Skin epidermis (tissue), 12 donors: ENCODE data around the gene OSBPL6.

Experiments
- H3K27ac ChIP-seq, 21 experiments: fragments of 200-600 bp; sonication (generic) in 11 of 21; one replicate each; pipeline ENCODE4 v1.5.0; 2020; ENCODE audit warnings: mild to moderate bottlenecking in 3 of 21, inconsistent platforms in 2 of 21, moderate library complexity in 2 of 21
- H3K4me3 ChIP-seq, 7 experiments: fragments of 200-600 bp; sonication (generic) in 2 of 7; one replicate each; pipeline ENCODE4 v1.5.0; 2020; ENCODE audit warnings: inconsistent platforms in 2 of 7, mild to moderate bottlenecking in 2 of 7, moderate library complexity in 1 of 7

The OSBPL6 gene

GRCh38 chr2:178233428-178233827 is 39.1 kb downstream of the OSBPL6 start:
- H3K27ac ChIP-seq = no peak overlapping the region

GRCh38 chr2:178234648-178235047 is 40.3 kb downstream of the OSBPL6 start:
- no peak overlapping the region for H3K27ac ChIP-seq
- no peak overlapping the region for H3K4me3 ChIP-seq

More at GRCh38 chr2:178233428-178233827, 39.1 kb downstream of the OSBPL6 start:
- H3K4me3 ChIP-seq = no peak overlapping the region

GRCh38 chr2:178237488-178238153 is 43.3 kb downstream of the OSBPL6 start:
- H3K4me3 ChIP-seq = no peak overlapping the region
- no peak overlapping the region for H3K27ac ChIP-seq

GRCh38 chr2:178238154-178238521 is 43.8 kb downstream of the OSBPL6 start:
- Histone ChIP-seq H3K27ac (no peak overlapping the region), H3K4me3 (no peak overlapping the region)

- no peak overlapping the region for H3K4me3 ChIP-seq
- no peak overlapping the region for H3K27ac ChIP-seq
These were observed 44.4 kb downstream of the OSBPL6 start for GRCh38 chr2:178238750-178239149.

- Histone ChIP-seq H3K27ac (no peak overlapping the region), H3K4me3 (no peak overlapping the region)
These were observed 47.7 kb downstream of the OSBPL6 start for GRCh38 chr2:178241844-178242551.

DNA sequence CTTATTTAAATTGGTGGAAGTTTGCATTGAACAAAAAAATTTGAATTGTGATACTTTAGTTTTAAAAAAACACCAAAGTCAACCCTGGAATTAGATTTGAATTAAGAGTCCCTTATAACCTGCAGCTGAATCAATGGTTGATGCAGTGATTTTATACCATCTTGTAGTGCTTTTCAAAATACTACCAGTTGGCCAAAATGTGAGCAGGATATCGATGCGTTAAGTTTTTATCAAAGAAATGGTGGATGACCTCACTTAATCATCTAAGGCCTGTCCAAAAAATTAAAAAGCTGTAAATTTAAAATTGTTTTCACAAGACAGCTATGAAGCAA is 48.2 kb downstream of the OSBPL6 start:
- H3K4me3 ChIP-seq = no peak overlapping the region
- no peak overlapping the region for H3K27ac ChIP-seq

- Histone ChIP-seq H3K4me3 (no peak overlapping the region), H3K27ac (no peak overlapping the region)
These were observed 49.6 kb downstream of the OSBPL6 start for GRCh38 chr2:178243961-178244360.

GRCh38 chr2:178244777-178245176 is 50.5 kb downstream of the OSBPL6 start:
- H3K4me3 ChIP-seq = no peak overlapping the region
- no peak overlapping the region for H3K27ac ChIP-seq

DNA sequence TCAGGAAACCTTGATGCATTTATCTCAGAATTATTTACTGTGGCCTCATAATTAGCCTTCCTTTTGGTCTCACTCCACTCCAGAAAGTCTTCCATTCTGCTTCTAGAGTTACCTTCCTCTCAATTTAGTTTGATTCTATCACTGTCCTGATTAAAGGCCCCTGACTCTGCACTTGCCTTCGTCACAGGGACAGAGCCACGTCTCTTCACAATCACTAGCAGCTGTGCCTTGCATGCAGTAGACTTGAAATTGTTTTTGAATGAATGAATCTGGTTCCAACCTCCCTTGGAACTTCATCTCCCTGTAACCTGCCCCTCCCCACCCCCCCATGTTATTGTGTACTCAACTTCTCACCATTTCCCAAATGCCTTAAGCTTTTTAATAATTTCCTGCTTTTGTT is 52.4 kb downstream of the OSBPL6 start:
- H3K27ac ChIP-seq = no peak overlapping the region
- H3K4me3 ChIP-seq = no peak overlapping the region

- no peak overlapping the region for H3K27ac ChIP-seq
- no peak overlapping the region for H3K4me3 ChIP-seq
These were observed 52.9 kb downstream of the OSBPL6 start for GRCh38 chr2:178247250-178247649.

DNA sequence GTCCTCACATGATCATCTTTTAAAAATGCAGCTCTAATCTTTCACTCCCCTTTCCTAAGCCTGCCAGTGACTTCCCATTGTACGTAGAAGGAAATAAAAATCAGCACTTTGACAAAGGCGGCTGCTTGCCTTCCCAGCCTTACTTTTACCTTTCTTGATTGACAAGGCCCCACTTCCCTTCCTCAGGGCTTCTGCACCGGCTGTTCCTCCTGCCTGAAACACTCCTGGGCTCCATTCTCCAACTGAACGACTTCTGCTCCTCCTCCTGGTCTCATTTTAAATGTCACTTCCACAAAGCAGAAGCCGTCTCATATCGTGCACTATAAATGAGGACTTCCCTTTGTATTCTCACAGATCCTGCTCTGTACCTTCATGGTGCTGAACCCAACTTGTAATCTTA is 56.1 kb downstream of the OSBPL6 start:
- Histone ChIP-seq H3K4me3 (no peak overlapping the region), H3K27ac (no peak overlapping the region)

- Histone ChIP-seq H3K4me3 (no peak overlapping the region), H3K27ac (no peak overlapping the region)
These were observed 57.0 kb downstream of the OSBPL6 start for GRCh38 chr2:178251151-178251955.

GRCh38 chr2:178256382-178257042 is 62.2 kb downstream of the OSBPL6 start:
- Histone ChIP-seq H3K27ac (no peak overlapping the region), H3K4me3 (no peak overlapping the region)

DNA sequence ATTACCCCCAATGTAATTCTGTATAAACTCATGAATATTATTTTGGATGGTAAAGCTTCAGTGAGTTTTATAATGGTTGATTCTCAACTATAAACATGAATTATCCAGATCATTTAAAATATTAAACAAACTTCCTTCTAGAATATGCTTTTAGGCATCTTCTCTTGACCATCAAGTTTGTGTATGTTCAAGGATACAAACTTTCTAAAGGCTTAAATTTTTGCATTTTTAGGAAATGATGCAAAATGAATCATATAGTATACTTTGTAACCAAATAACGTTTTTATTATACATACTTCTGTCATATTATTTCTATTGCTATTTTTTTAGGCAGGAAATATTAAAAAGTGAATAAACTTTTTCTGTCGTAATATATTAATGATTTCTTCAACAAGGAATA is 62.8 kb downstream of the OSBPL6 start:
- Histone ChIP-seq H3K27ac (no peak overlapping the region), H3K4me3 (no peak overlapping the region)

- no peak overlapping the region for H3K27ac ChIP-seq
- no peak overlapping the region for H3K4me3 ChIP-seq
These were observed 64.6 kb downstream of the OSBPL6 start for GRCh38 chr2:178258916-178259315.

DNA sequence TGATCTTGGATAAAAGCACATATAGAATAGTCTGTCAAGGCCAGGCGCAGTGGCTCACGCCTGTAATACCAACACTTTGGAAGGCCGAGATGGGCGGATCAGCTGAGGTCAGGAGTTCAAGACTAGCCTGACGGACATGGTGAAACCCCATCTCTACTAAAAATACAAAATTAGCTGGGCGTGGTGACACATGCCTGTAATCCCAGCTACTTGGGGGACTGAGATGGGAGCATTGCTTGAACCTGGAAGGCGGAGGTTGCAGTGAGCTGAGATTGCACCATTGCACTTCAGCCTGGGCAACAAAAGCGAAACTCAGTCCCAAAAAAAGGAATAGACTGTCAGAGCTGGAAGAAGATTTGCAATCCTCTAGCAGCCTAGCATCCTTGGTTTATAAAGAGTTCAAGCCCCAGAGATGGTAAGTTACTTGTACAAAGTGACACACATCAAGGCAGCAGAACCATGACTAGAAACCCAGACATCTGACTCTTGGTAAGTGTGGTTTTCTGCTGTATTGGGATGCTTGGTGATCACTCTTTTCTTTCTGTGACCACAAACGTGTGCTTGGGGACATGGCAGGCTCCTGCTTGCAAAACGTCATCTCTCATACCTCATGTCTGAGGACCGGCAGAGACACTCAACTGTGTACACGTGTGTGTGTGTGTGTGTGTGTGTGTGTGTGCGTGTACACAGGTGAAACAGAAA is 69.0 kb downstream of the OSBPL6 start:
- no peak overlapping the region for H3K27ac ChIP-seq
- no peak overlapping the region for H3K4me3 ChIP-seq

DNA sequence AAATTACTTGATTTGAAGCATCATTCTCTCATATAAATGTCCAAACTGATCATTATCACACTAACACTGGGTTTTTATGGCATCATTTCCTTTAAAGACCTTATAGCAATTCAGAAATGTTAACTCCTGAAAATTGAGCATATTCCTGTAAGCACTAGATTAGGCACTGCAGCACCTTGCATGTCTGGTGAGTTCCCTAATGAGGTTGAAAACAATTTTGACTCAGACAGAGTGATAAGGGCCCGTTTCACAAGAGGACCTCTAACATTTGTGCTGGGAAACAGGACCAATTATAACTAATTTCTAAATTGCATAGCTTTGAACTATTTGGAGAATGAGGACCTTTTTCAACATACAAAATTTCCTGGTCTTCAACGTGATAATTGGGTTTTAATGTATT is 69.9 kb downstream of the OSBPL6 start:
- H3K4me3 ChIP-seq = no peak overlapping the region
- H3K27ac ChIP-seq = no peak overlapping the region

- H3K27ac ChIP-seq = no peak overlapping the region
- no peak overlapping the region for H3K4me3 ChIP-seq
These were observed 71.5 kb downstream of the OSBPL6 start for GRCh38 chr2:178265851-178266250.

DNA sequence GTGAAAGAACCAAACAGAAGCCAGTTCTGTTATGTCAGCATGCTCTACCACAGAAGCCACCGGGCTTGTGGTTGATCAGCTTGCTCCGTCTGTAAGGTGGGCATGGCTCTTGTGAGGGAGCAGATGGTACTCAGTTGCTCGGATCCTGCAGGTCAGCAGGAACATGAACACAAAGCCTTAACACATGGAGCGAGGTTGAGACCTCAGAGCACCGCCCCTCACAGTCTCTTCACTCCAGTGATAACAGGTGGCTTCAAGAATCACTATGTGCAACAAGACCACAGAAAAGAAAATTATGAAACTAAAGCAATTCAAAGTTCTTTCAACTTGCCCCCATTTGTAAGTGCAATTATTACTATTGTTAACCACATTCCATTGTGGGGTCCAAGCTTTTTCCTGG is 72.1 kb downstream of the OSBPL6 start:
- Histone ChIP-seq H3K4me3 (no peak overlapping the region), H3K27ac (no peak overlapping the region)
